Measurements from ENCODE around the gene CNTN4. TPM values are rescaled to one million over a fixed set of nuclear protein-coding genes. Genes with fewer than 3 reads are reported as not detected.

The CNTN4 gene
- total RNA-seq, 1 donor = under 0.01 TPM

DNA sequence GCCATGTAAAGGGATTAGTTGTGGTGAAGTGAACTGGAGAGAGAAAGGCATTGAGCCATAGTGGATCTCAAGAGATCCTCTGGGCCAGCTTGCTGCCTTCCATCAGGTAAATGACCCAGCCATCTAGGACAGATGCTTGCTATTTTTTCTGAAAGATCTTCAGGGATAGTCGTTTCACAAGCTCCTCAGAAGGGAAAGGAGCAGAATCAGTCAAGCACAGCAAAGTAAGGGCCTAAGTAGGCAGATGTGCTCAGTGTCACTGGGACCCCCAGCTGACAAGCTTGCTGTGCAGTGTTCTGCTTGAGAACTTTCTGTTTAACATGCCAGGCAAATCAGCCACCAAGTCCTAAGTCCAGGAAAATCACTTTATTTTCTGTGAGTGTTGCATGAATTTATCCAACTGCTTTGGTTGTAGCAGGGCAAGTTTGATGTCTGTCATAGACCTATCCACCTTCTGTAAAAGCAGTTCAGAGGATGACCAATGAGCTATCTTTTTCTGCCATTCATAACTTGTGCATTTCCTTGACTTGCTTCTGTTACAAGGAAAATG lies 691.7 kb downstream of the CNTN4 start:
- no peak for TF ChIP-seq CTCF (IDR thresholded peaks at IDR 0.05; ENCODE audit: extremely low read depth, low read depth, low read length)
- H3K27me3 ChIP-seq (ENCODE audit: insufficient read depth, low read length) = no peaks in the 10 kb centered on the region
- H3K4me3 ChIP-seq (ENCODE audit: insufficient read depth, low read length) = no peak overlapping the region
- no peaks in the 10 kb centered on the region for H3K9me3 ChIP-seq (ENCODE audit: low read depth, low read length)
- H3K4me2 ChIP-seq (ENCODE audit: insufficient read depth, low read length) = no peak overlapping the region
- H4K20me1 ChIP-seq (ENCODE audit: insufficient read depth, low read length) = no peaks in the 10 kb centered on the region
- no peak overlapping the region for H2AFZ ChIP-seq (ENCODE audit: low read length)
- H3K27ac ChIP-seq (ENCODE audit: low read depth, low read length) = no peak overlapping the region
- DNase-seq (ENCODE audit: insufficient read length, low spot score, missing footprints) = no peak
- no peaks in the 10 kb centered on the region for H3K79me2 ChIP-seq (ENCODE audit: insufficient read depth, low read length)
- H3K4me1 ChIP-seq (ENCODE audit: insufficient read depth, low read length) = no peaks in the 10 kb centered on the region
- H3K36me3 ChIP-seq (ENCODE audit: insufficient read depth, low read length) = no peaks in the 10 kb centered on the region

- DNase-seq (ENCODE audit: insufficient read length, low spot score, missing footprints) = no peak
- TF ChIP-seq CTCF (IDR thresholded peaks at IDR 0.05; ENCODE audit: extremely low read depth, low read depth, low read length) = no peak
- Histone ChIP-seq H3K9me3 (ENCODE audit: low read depth, low read length) (no peaks in the 10 kb centered on the region), H3K79me2 (ENCODE audit: insufficient read depth, low read length) (no peaks in the 10 kb centered on the region), H3K27me3 (ENCODE audit: insufficient read depth, low read length) (no peaks in the 10 kb centered on the region), H3K4me2 (ENCODE audit: insufficient read depth, low read length) (no peak overlapping the region), H3K27ac (ENCODE audit: low read depth, low read length) (no peak overlapping the region), H4K20me1 (ENCODE audit: insufficient read depth, low read length) (no peaks in the 10 kb centered on the region), H3K4me1 (ENCODE audit: insufficient read depth, low read length) (no peaks in the 10 kb centered on the region), H2AFZ (ENCODE audit: low read length) (no peak overlapping the region), H3K4me3 (ENCODE audit: insufficient read depth, low read length) (no peak overlapping the region), H3K36me3 (ENCODE audit: insufficient read depth, low read length) (no peaks in the 10 kb centered on the region)
These were observed 693.8 kb downstream of the CNTN4 start for GRCh38 chr3:2792432-2792831.

- Histone ChIP-seq H3K27ac (ENCODE audit: low read depth, low read length) (no peak overlapping the region), H3K79me2 (ENCODE audit: insufficient read depth, low read length) (no peaks in the 10 kb centered on the region), H2AFZ (ENCODE audit: low read length) (no peak overlapping the region), H3K36me3 (ENCODE audit: insufficient read depth, low read length) (no peaks in the 10 kb centered on the region), H3K9me3 (ENCODE audit: low read depth, low read length) (no peaks in the 10 kb centered on the region), H3K27me3 (ENCODE audit: insufficient read depth, low read length) (no peaks in the 10 kb centered on the region), H3K4me1 (ENCODE audit: insufficient read depth, low read length) (no peaks in the 10 kb centered on the region), H3K4me2 (ENCODE audit: insufficient read depth, low read length) (no peak overlapping the region), H3K4me3 (ENCODE audit: insufficient read depth, low read length) (no peak overlapping the region), H4K20me1 (ENCODE audit: insufficient read depth, low read length) (no peaks in the 10 kb centered on the region)
- no peak for TF ChIP-seq CTCF (IDR thresholded peaks at IDR 0.05; ENCODE audit: extremely low read depth, low read depth, low read length)
- no peak for DNase-seq (ENCODE audit: insufficient read length, low spot score, missing footprints)
These were observed 695.3 kb downstream of the CNTN4 start for GRCh38 chr3:2793987-2794386.

DNA sequence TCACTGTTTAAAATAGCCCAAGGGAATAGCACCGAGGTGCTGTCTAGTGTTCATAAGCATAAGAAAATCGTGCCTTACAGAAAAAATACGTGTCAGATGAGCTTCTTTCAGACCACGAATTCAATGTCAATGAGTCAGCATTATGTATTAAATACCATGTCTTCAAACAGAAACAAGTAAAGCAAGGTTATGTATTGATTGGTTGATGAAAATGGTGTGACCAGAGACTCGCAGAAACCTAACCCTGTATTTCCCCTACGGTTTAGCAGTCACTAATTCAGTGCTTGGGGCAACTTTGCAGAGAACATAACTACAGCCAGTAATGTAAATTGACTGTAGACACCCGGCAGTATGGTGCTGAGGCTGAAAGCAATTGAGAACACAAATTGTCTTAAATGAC lies 703.8 kb downstream of the CNTN4 start:
- Histone ChIP-seq H4K20me1 (ENCODE audit: insufficient read depth, low read length) (no peaks in the 10 kb centered on the region), H2AFZ (ENCODE audit: low read length) (no peak overlapping the region), H3K4me1 (ENCODE audit: insufficient read depth, low read length) (no peaks in the 10 kb centered on the region), H3K9me3 (ENCODE audit: low read depth, low read length) (no peaks in the 10 kb centered on the region), H3K79me2 (ENCODE audit: insufficient read depth, low read length) (no peaks in the 10 kb centered on the region), H3K27me3 (ENCODE audit: insufficient read depth, low read length) (no peaks in the 10 kb centered on the region), H3K36me3 (ENCODE audit: insufficient read depth, low read length) (no peaks in the 10 kb centered on the region), H3K4me3 (ENCODE audit: insufficient read depth, low read length) (no peak overlapping the region), H3K4me2 (ENCODE audit: insufficient read depth, low read length) (no peak overlapping the region), H3K27ac (ENCODE audit: low read depth, low read length) (no peak overlapping the region)
- TF ChIP-seq CTCF (IDR thresholded peaks at IDR 0.05; ENCODE audit: extremely low read depth, low read depth, low read length) = no peak
- no peak for DNase-seq (ENCODE audit: insufficient read length, low spot score, missing footprints)

Measured in osteoblast (primary cell).